Breast epithelium (tissue), 3 donors: Measurements from ENCODE around the gene PRSS48.

Experiments used
- CTCF ChIP-seq, 3 donors: fragments of 450-650 bp; IDR thresholded peaks; one replicate each; pipeline ENCODE4 v1.5.1; 2016 to 2017; ENCODE audit warnings: antibody characterized with exemption in 3 of 3, mild to moderate bottlenecking in 3 of 3, moderate library complexity in 3 of 3
- POLR2A ChIP-seq: fragments of 450-650 bp; IDR thresholded peaks from one replicate; pipeline ENCODE4 v1.6.1; 2016; ENCODE audit warnings: antibody characterized with exemption, mild to moderate bottlenecking, moderate library complexity
- POLR2AphosphoS5 ChIP-seq, 3 donors: sonication (generic); formaldehyde crosslinking; IDR thresholded peaks; one replicate each; pipeline ENCODE4 v1.6.1; 2017; ENCODE audit warnings: antibody characterized with exemption in 3 of 3

GRCh38 chr4:151302432-151302831, 25.5 kb downstream of the PRSS48 start:
- TF ChIP-seq CTCF (IDR thresholded peaks at IDR 0.05), result no peak
- no peak for TF ChIP-seq POLR2A
- TF ChIP-seq POLR2AphosphoS5 (IDR thresholded peaks at IDR 0.05), result no peak
